WTC11 (cell line): ENCODE data around the gene PRIM2.

ENCODE experiments used
- AFF4 ChIP-seq: sonication (generic); formaldehyde crosslinking; IDR thresholded peaks from 2 replicates; pipeline ENCODE4 v1.8.1; 2023; ENCODE audit warnings: mild to moderate bottlenecking, missing genetic modification reagents, borderline replicate concordance
- AR ChIP-seq: fragments of 250-450 bp; sonication (Bioruptor Pico); IDR thresholded peaks from 2 replicates; pipeline ENCODE4 v1.9.0; 2021; ENCODE audit warnings: mild to moderate bottlenecking
- GRHL2 ChIP-seq: fragments of 250-450 bp; sonication (Bioruptor Pico); IDR thresholded peaks from 2 replicates; pipeline ENCODE4 v1.8.0; 2022; ENCODE audit warnings: mild to moderate bottlenecking, moderate library complexity; ENCODE audit not compliant: insufficient replicate concordance, severe bottlenecking
- JAZF1 ChIP-seq: fragments of 250-450 bp; sonication (Bioruptor Pico); IDR thresholded peaks from 2 replicates; pipeline ENCODE4 v1.9.0; 2021; ENCODE audit warnings: moderate library complexity, mild to moderate bottlenecking, inconsistent platforms
- MAX ChIP-seq: sonication (generic); formaldehyde crosslinking; IDR thresholded peaks from 2 replicates; pipeline ENCODE4 v1.8.0; 2022; ENCODE audit warnings: mild to moderate bottlenecking, missing genetic modification reagents
- MLX ChIP-seq: sonication (generic); formaldehyde crosslinking; IDR thresholded peaks from 2 replicates; pipeline ENCODE4 v1.8.1; 2023; ENCODE audit warnings: mild to moderate bottlenecking, missing genetic modification reagents, moderate library complexity
- NR2C2 ChIP-seq: sonication (generic); formaldehyde crosslinking; IDR thresholded peaks from 2 replicates; pipeline ENCODE4 v1.8.0; 2022; ENCODE audit warnings: mild to moderate bottlenecking, missing genetic modification reagents
- RELA ChIP-seq: sonication (generic); formaldehyde crosslinking; IDR thresholded peaks from 2 replicates; pipeline ENCODE4 v1.8.1; 2022; ENCODE audit warnings: missing genetic modification reagents, mild to moderate bottlenecking, borderline replicate concordance
- ZNF232 ChIP-seq: sonication (generic); formaldehyde crosslinking; IDR thresholded peaks from 2 replicates; pipeline ENCODE4 v1.8.0; 2022; ENCODE audit warnings: mild to moderate bottlenecking, missing genetic modification reagents
- ZNF425 ChIP-seq: fragments of 250-450 bp; sonication (Bioruptor Pico); conservative IDR thresholded peaks from 2 replicates; pipeline ENCODE4 v1.9.0; 2021; ENCODE audit warnings: mild to moderate bottlenecking
- TF ChIP-seq, protein P1 (sequence below): fragments of 200-600 bp; IDR thresholded peaks from 2 replicates; pipeline ENCODE4 v1.8.0; 2022; ENCODE audit warnings: antibody characterized with exemption
- TF ChIP-seq, protein P2 (sequence below): sonication (generic); formaldehyde crosslinking; IDR thresholded peaks from 2 replicates; pipeline ENCODE4 v1.8.1; 2023; ENCODE audit warnings: mild to moderate bottlenecking, moderate library complexity, missing genetic modification reagents
- TF ChIP-seq, protein P3 (sequence below): sonication (generic); formaldehyde crosslinking; IDR thresholded peaks from 2 replicates; pipeline ENCODE4 v1.8.1; 2023; ENCODE audit warnings: mild to moderate bottlenecking, missing genetic modification reagents, moderate library complexity

DNA sequence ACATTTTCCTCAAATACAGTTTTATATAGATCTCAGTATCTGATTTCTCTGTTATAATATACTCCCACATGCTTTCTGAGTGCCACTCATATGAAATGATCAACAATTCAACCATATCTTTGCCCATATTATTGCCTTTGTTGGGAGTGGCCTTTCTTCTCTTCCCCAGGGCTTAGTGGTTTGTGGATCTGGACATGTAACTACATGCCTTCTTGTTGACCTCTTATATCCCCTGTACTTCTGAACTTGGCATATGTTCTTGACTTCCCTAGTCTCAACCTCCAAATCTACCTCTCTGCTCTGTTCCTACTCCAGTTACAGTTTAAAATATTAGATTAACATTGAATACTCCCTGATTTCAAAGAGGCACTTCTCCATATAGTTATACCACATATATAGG, 34.3 kb upstream of the PRIM2 start:
- TF ChIP-seq GRHL2 (no peak), RELA (no peak), NR2C2 (no peak), AFF4 (CRISPR knock-in tag) (no peak), ZNF232 (CRISPR knock-in tag) (no peak), JAZF1 (CRISPR knock-in tag) (no peak), AR (CRISPR knock-in tag) (no peak), MLX (CRISPR knock-in tag) (no peak), MAX (no peak), ZNF425 (CRISPR knock-in tag) (no peak)
- TF ChIP-seq, protein P1, sequence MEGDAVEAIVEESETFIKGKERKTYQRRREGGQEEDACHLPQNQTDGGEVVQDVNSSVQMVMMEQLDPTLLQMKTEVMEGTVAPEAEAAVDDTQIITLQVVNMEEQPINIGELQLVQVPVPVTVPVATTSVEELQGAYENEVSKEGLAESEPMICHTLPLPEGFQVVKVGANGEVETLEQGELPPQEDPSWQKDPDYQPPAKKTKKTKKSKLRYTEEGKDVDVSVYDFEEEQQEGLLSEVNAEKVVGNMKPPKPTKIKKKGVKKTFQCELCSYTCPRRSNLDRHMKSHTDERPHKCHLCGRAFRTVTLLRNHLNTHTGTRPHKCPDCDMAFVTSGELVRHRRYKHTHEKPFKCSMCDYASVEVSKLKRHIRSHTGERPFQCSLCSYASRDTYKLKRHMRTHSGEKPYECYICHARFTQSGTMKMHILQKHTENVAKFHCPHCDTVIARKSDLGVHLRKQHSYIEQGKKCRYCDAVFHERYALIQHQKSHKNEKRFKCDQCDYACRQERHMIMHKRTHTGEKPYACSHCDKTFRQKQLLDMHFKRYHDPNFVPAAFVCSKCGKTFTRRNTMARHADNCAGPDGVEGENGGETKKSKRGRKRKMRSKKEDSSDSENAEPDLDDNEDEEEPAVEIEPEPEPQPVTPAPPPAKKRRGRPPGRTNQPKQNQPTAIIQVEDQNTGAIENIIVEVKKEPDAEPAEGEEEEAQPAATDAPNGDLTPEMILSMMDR, result no peak
- TF ChIP-seq, protein P2, sequence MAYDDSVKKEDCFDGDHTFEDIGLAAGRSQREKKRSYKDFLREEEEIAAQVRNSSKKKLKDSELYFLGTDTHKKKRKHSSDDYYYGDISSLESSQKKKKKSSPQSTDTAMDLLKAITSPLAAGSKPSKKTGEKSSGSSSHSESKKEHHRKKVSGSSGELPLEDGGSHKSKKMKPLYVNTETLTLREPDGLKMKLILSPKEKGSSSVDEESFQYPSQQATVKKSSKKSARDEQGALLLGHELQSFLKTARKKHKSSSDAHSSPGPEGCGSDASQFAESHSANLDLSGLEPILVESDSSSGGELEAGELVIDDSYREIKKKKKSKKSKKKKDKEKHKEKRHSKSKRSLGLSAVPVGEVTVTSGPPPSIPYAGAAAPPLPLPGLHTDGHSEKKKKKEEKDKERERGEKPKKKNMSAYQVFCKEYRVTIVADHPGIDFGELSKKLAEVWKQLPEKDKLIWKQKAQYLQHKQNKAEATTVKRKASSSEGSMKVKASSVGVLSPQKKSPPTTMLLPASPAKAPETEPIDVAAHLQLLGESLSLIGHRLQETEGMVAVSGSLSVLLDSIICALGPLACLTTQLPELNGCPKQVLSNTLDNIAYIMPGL (CRISPR knock-in tag), result no peak
- TF ChIP-seq, protein P3, sequence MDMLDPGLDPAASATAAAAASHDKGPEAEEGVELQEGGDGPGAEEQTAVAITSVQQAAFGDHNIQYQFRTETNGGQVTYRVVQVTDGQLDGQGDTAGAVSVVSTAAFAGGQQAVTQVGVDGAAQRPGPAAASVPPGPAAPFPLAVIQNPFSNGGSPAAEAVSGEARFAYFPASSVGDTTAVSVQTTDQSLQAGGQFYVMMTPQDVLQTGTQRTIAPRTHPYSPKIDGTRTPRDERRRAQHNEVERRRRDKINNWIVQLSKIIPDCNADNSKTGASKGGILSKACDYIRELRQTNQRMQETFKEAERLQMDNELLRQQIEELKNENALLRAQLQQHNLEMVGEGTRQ, result no peak
